Measurements from ENCODE around the gene CASD1.

CASD1 gene

GRCh38 chr7:94559972-94560371 lies 50.4 kb downstream of the CASD1 start:
- Histone ChIP-seq H3K27ac (ENCODE audit: low read depth, low read length) (no peak overlapping the region), H3K4me3 (ENCODE audit: low read depth, low read length) (no peak overlapping the region), H3K79me2 (ENCODE audit: control insufficient read depth, insufficient read depth, low read length, unreplicated experiment) (no peaks in the 10 kb centered on the region), H3K36me3 (ENCODE audit: insufficient read depth, low read length) (0 out of 2 replicates have a peak, but pooled peaks cover 5% of the 10 kb centered on the region), H3K27me3 (ENCODE audit: insufficient read depth, low read length) (no peaks in the 10 kb centered on the region), H3K4me1 (ENCODE audit: control insufficient read depth, insufficient read depth, low read length, unreplicated experiment) (peaks cover 12% of the 10 kb centered on the region), H2AFZ (ENCODE audit: low read length, unreplicated experiment) (no peak overlapping the region)

GRCh38 chr7:94561841-94562514 lies 52.4 kb downstream of the CASD1 start:
- Histone ChIP-seq H3K4me1 (ENCODE audit: control insufficient read depth, insufficient read depth, low read length, unreplicated experiment) (peaks cover 12% of the 10 kb centered on the region), H3K4me3 (ENCODE audit: low read depth, low read length) (no peak overlapping the region), H3K79me2 (ENCODE audit: control insufficient read depth, insufficient read depth, low read length, unreplicated experiment) (no peaks in the 10 kb centered on the region), H3K36me3 (ENCODE audit: insufficient read depth, low read length) (no peaks in the 10 kb centered on the region), H3K27me3 (ENCODE audit: insufficient read depth, low read length) (no peaks in the 10 kb centered on the region), H3K27ac (ENCODE audit: low read depth, low read length) (no peak overlapping the region), H2AFZ (ENCODE audit: low read length, unreplicated experiment) (no peak overlapping the region)

GRCh38 chr7:94562525-94562924 lies 52.9 kb downstream of the CASD1 start:
- no peaks in the 10 kb centered on the region for H3K79me2 ChIP-seq (ENCODE audit: control insufficient read depth, insufficient read depth, low read length, unreplicated experiment)
- no peak overlapping the region for H3K27ac ChIP-seq (ENCODE audit: low read depth, low read length)
- H2AFZ ChIP-seq (ENCODE audit: low read length, unreplicated experiment): no peak overlapping the region
- no peak overlapping the region for H3K4me3 ChIP-seq (ENCODE audit: low read depth, low read length)
- H3K27me3 ChIP-seq (ENCODE audit: insufficient read depth, low read length): no peaks in the 10 kb centered on the region
- H3K4me1 ChIP-seq (ENCODE audit: control insufficient read depth, insufficient read depth, low read length, unreplicated experiment): peaks cover 12% of the 10 kb centered on the region
- H3K36me3 ChIP-seq (ENCODE audit: insufficient read depth, low read length): no peaks in the 10 kb centered on the region

- Histone ChIP-seq H3K27ac (ENCODE audit: low read depth, low read length) (no peak overlapping the region), H2AFZ (ENCODE audit: low read length, unreplicated experiment) (no peak overlapping the region), H3K4me1 (ENCODE audit: control insufficient read depth, insufficient read depth, low read length, unreplicated experiment) (peaks cover 12% of the 10 kb centered on the region), H3K79me2 (ENCODE audit: control insufficient read depth, insufficient read depth, low read length, unreplicated experiment) (no peaks in the 10 kb centered on the region), H3K36me3 (ENCODE audit: insufficient read depth, low read length) (no peaks in the 10 kb centered on the region), H3K4me3 (ENCODE audit: low read depth, low read length) (no peak overlapping the region), H3K27me3 (ENCODE audit: insufficient read depth, low read length) (no peaks in the 10 kb centered on the region)
Observed at GRCh38 chr7:94565247-94565894, 55.8 kb downstream of the CASD1 start.

GRCh38 chr7:94567396-94567795 lies 57.8 kb downstream of the CASD1 start:
- H3K79me2 ChIP-seq (ENCODE audit: control insufficient read depth, insufficient read depth, low read length, unreplicated experiment): no peaks in the 10 kb centered on the region
- H3K4me3 ChIP-seq (ENCODE audit: low read depth, low read length): no peak overlapping the region
- H2AFZ ChIP-seq (ENCODE audit: low read length, unreplicated experiment): no peak overlapping the region
- H3K4me1 ChIP-seq (ENCODE audit: control insufficient read depth, insufficient read depth, low read length, unreplicated experiment): peaks cover under 1% of the 10 kb centered on the region
- H3K27me3 ChIP-seq (ENCODE audit: insufficient read depth, low read length): no peaks in the 10 kb centered on the region
- no peak overlapping the region for H3K27ac ChIP-seq (ENCODE audit: low read depth, low read length)
- H3K36me3 ChIP-seq (ENCODE audit: insufficient read depth, low read length): no peaks in the 10 kb centered on the region

- Histone ChIP-seq H3K79me2 (ENCODE audit: control insufficient read depth, insufficient read depth, low read length, unreplicated experiment) (no peaks in the 10 kb centered on the region), H3K4me3 (ENCODE audit: low read depth, low read length) (no peak overlapping the region), H3K36me3 (ENCODE audit: insufficient read depth, low read length) (0 out of 2 replicates have a peak, but pooled peaks cover 5% of the 10 kb centered on the region), H2AFZ (ENCODE audit: low read length, unreplicated experiment) (no peak overlapping the region), H3K4me1 (ENCODE audit: control insufficient read depth, insufficient read depth, low read length, unreplicated experiment) (no peaks in the 10 kb centered on the region), H3K27ac (ENCODE audit: low read depth, low read length) (no peak overlapping the region), H3K27me3 (ENCODE audit: insufficient read depth, low read length) (no peaks in the 10 kb centered on the region)
Observed at GRCh38 chr7:94571816-94572215, 62.2 kb downstream of the CASD1 start.

GRCh38 chr7:94575646-94576045 lies 66.0 kb downstream of the CASD1 start:
- Histone ChIP-seq H3K36me3 (ENCODE audit: insufficient read depth, low read length) (0 out of 2 replicates have a peak, but pooled peaks cover 5% of the 10 kb centered on the region), H2AFZ (ENCODE audit: low read length, unreplicated experiment) (no peak overlapping the region), H3K27me3 (ENCODE audit: insufficient read depth, low read length) (no peaks in the 10 kb centered on the region), H3K79me2 (ENCODE audit: control insufficient read depth, insufficient read depth, low read length, unreplicated experiment) (no peaks in the 10 kb centered on the region), H3K4me1 (ENCODE audit: control insufficient read depth, insufficient read depth, low read length, unreplicated experiment) (peaks cover 1% of the 10 kb centered on the region), H3K4me3 (ENCODE audit: low read depth, low read length) (no peak overlapping the region), H3K27ac (ENCODE audit: low read depth, low read length) (no peak overlapping the region)

GRCh38 chr7:94576316-94576715 lies 66.7 kb downstream of the CASD1 start:
- Histone ChIP-seq H3K79me2 (ENCODE audit: control insufficient read depth, insufficient read depth, low read length, unreplicated experiment) (no peaks in the 10 kb centered on the region), H2AFZ (ENCODE audit: low read length, unreplicated experiment) (no peak overlapping the region), H3K4me3 (ENCODE audit: low read depth, low read length) (no peak overlapping the region), H3K27ac (ENCODE audit: low read depth, low read length) (no peak overlapping the region), H3K36me3 (ENCODE audit: insufficient read depth, low read length) (0 out of 2 replicates have a peak, but pooled peaks cover 5% of the 10 kb centered on the region), H3K4me1 (ENCODE audit: control insufficient read depth, insufficient read depth, low read length, unreplicated experiment) (peaks cover 5% of the 10 kb centered on the region), H3K27me3 (ENCODE audit: insufficient read depth, low read length) (no peaks in the 10 kb centered on the region)

- no peak overlapping the region for H3K4me3 ChIP-seq (ENCODE audit: low read depth, low read length)
- no peak overlapping the region for H2AFZ ChIP-seq (ENCODE audit: low read length, unreplicated experiment)
- no peaks in the 10 kb centered on the region for H3K27me3 ChIP-seq (ENCODE audit: insufficient read depth, low read length)
- H3K27ac ChIP-seq (ENCODE audit: low read depth, low read length): no peak overlapping the region
- H3K79me2 ChIP-seq (ENCODE audit: control insufficient read depth, insufficient read depth, low read length, unreplicated experiment): no peaks in the 10 kb centered on the region
- 0 out of 2 replicates have a peak, but pooled peaks cover 5% of the 10 kb centered on the region for H3K36me3 ChIP-seq (ENCODE audit: insufficient read depth, low read length)
- H3K4me1 ChIP-seq (ENCODE audit: control insufficient read depth, insufficient read depth, low read length, unreplicated experiment): peaks cover 5% of the 10 kb centered on the region
Observed at GRCh38 chr7:94577357-94577756, 67.7 kb downstream of the CASD1 start.

- H3K79me2 ChIP-seq (ENCODE audit: control insufficient read depth, insufficient read depth, low read length, unreplicated experiment): no peaks in the 10 kb centered on the region
- H3K27ac ChIP-seq (ENCODE audit: low read depth, low read length): no peak overlapping the region
- H3K4me3 ChIP-seq (ENCODE audit: low read depth, low read length): no peak overlapping the region
- H3K36me3 ChIP-seq (ENCODE audit: insufficient read depth, low read length): 0 out of 2 replicates have a peak, but pooled peaks cover 5% of the 10 kb centered on the region
- H2AFZ ChIP-seq (ENCODE audit: low read length, unreplicated experiment): no peak overlapping the region
- peaks cover 5% of the 10 kb centered on the region for H3K4me1 ChIP-seq (ENCODE audit: control insufficient read depth, insufficient read depth, low read length, unreplicated experiment)
- H3K27me3 ChIP-seq (ENCODE audit: insufficient read depth, low read length): no peaks in the 10 kb centered on the region
Observed at GRCh38 chr7:94578614-94579013, 69.0 kb downstream of the CASD1 start.

- Histone ChIP-seq H3K36me3 (ENCODE audit: insufficient read depth, low read length) (0 out of 2 replicates have a peak, but pooled peaks cover 5% of the 10 kb centered on the region), H3K27me3 (ENCODE audit: insufficient read depth, low read length) (no peaks in the 10 kb centered on the region), H3K4me1 (ENCODE audit: control insufficient read depth, insufficient read depth, low read length, unreplicated experiment) (peaks cover 5% of the 10 kb centered on the region)
Observed at GRCh38 chr7:94579470-94579869, 69.9 kb downstream of the CASD1 start.

More at GRCh38 chr7:94579470-94579869, 69.9 kb downstream of the CASD1 start:
- H2AFZ ChIP-seq (ENCODE audit: low read length, unreplicated experiment): no peak overlapping the region
- H3K27ac ChIP-seq (ENCODE audit: low read depth, low read length): no peak overlapping the region
- no peak overlapping the region for H3K4me3 ChIP-seq (ENCODE audit: low read depth, low read length)
- H3K79me2 ChIP-seq (ENCODE audit: control insufficient read depth, insufficient read depth, low read length, unreplicated experiment): no peaks in the 10 kb centered on the region

Data from ACC112 (cell line).